ENCODE results near the gene WNK4. TPM values are rescaled to one million over a fixed set of nuclear protein-coding genes. Genes with fewer than 3 reads are reported as not detected.

Gene WNK4
- total RNA-seq, 4 donors from 2014 or later = 0.13 to 0.45 TPM; not detected in 2

- intact Hi-C loops (cut with DNase I) = no loop called here
- WGBS, 2 donors = 8 to 17% methylated on average over 3 of the region's 3 CpGs
- H3K4me1 ChIP-seq = peaks cover 9 to 10% of the 10 kb centered on the region in 2 donors
- no peaks in the 10 kb centered on the region for H3K27me3 ChIP-seq
- no peak for DNase-seq
- no peak for TF ChIP-seq CTCF (IDR thresholded peaks at IDR 0.05)
- no peak for TF ChIP-seq POLR2A (IDR thresholded peaks at IDR 0.05)
- H3K27ac ChIP-seq = peak overlapping the region in 2 of 3 donors; percentile 60 to 66
- H3K9me3 ChIP-seq = no peaks in the 10 kb centered on the region
- H3K4me3 ChIP-seq (replicated peaks in 1 of 3) = peak overlapping the region in 2 of 3 donors; percentile 75 to 96
- peaks cover 13 to 18% of the 10 kb centered on the region in 2 donors for H3K36me3 ChIP-seq
Measured at GRCh38 chr17:42772945-42773289, 7.5 kb upstream of the WNK4 start.

- TF ChIP-seq POLR2A (IDR thresholded peaks at IDR 0.05) (peak in 1 of 2 donors; percentile 52), CTCF (IDR thresholded peaks at IDR 0.05) (peak in 1 of 6 experiments; percentile 5)
- WGBS, 2 donors = 1 to 2% methylated on average over 20 to 24 of the region's 39 CpGs
- Histone ChIP-seq H3K4me1 (peaks cover 9 to 10% of the 10 kb centered on the region in 2 donors), H3K27me3 (no peaks in the 10 kb centered on the region), H3K36me3 (peaks cover 19% of the 10 kb centered on the region in 2 donors), H3K27ac (peak within 1 kb of the TSS; percentile 38 to 66 (median 60)), H3K4me3 (replicated peaks in 1 of 3) (peak within 1 kb of the TSS; percentile 23 to 96 (median 75)), H3K9me3 (no peaks in the 10 kb centered on the region)
- DNase-seq = peak; percentile 70 to 76
- intact Hi-C loops (cut with DNase I) = no loop called here
Measured at GRCh38 chr17:42773290-42774035, 6.9 kb upstream of the WNK4 start, which contains the start of gene VPS25. Gene VPS25, plus strand, starts transcription at chr17:42773449. Its CDS starts 27 bp downstream, at chr17:42773476.

- intact Hi-C loops (cut with DNase I) = no loop called here
- peaks cover 26% of the 10 kb centered on the region in 2 donors for H3K36me3 ChIP-seq
Measured at GRCh38 chr17:42774066-42774745, 6.2 kb upstream of the WNK4 start.

GRCh38 chr17:42775534-42776098, 4.8 kb upstream of the WNK4 start:
- H3K9me3 ChIP-seq = no peaks in the 10 kb centered on the region
- intact Hi-C loops (cut with DNase I) = no loop called here
- H3K27ac ChIP-seq = no peak overlapping the region
- no peak for DNase-seq
- no peak for TF ChIP-seq CTCF (IDR thresholded peaks at IDR 0.05)
- no peak for TF ChIP-seq POLR2A (IDR thresholded peaks at IDR 0.05)
- H3K27me3 ChIP-seq = peaks cover 2% of the 10 kb centered on the region
- H3K4me3 ChIP-seq (replicated peaks in 1 of 3) = no peak overlapping the region
- peaks cover 27 to 30% of the 10 kb centered on the region in 2 donors for H3K36me3 ChIP-seq
- H3K4me1 ChIP-seq = peaks cover 10 to 15% of the 10 kb centered on the region in 2 donors
- WGBS, 2 donors = 79 to 80% methylated on average over 3 of the region's 3 CpGs

More at GRCh38 chr17:42774066-42774745, 6.2 kb upstream of the WNK4 start:
- 69 to 73% methylated on average over 3 of the region's 3 CpGs for WGBS, 2 donors
- Histone ChIP-seq H3K27me3 (no peaks in the 10 kb centered on the region), H3K4me1 (peaks cover 9 to 10% of the 10 kb centered on the region in 2 donors), H3K9me3 (no peaks in the 10 kb centered on the region), H3K27ac (peak overlapping the region in 1 of 3 donors; percentile 66), H3K4me3 (replicated peaks in 1 of 3) (peak overlapping the region in 2 of 3 donors; percentile 23 to 75)
- TF ChIP-seq POLR2A (IDR thresholded peaks at IDR 0.05) = no peak
- no peak for TF ChIP-seq CTCF (IDR thresholded peaks at IDR 0.05)
- no peak for DNase-seq

Data from thyroid gland (tissue), 4 donors.